ENCODE results near the gene CRYGC. TPM values are rescaled to one million over a fixed set of nuclear protein-coding genes. Genes with fewer than 3 reads are reported as not detected.
"Not testable (repeated sequence)": the region's sequence is repeated elsewhere in the genome, so short reads cannot be mapped to it uniquely, and the experiment has no call there.

The CRYGC gene
- total RNA-seq, 1 donor from 2014 or later, result not detected

- not testable (repeated sequence) for H3K4me3 ChIP-seq (ENCODE audit: low read length in 3 of 3)
These were observed 8.7 kb upstream of the CRYGC start for GRCh38 chr2:208138334-208138733.

DNA sequence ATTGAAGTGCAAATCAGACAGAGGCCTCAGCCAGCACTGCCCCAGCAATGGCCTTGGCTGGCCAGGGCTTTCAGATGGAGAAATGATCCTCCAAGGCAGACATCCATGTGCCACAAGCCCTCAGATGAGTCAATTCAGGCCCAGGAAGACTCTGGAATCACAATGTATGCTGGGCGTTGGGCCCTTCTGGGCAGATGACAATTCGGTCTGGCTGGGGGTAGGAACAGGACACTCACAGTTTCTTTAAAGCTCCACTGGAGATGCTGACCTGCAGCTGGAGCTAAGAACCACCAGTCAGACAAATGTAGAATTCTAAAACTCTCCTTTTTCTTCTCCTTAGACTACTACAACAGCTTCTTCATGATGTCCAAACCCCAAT, 7.1 kb upstream of the CRYGC start:
- Histone ChIP-seq H3K36me3 (ENCODE audit: control insufficient read depth in 3 of 3, insufficient read depth in 3 of 3, low read length in 3 of 3) (no peaks in the 10 kb centered on the region), H3K9ac (ENCODE audit: low read depth in 1 of 3, low read length in 3 of 3) (no peak overlapping the region), H3K4me1 (ENCODE audit: control insufficient read depth in 3 of 3, insufficient read depth in 3 of 3, low read length in 3 of 3) (no peaks in the 10 kb centered on the region), H3K4me3 (ENCODE audit: low read length in 3 of 3) (no peak overlapping the region), H3K27ac (ENCODE audit: low read depth, low read length) (no peak overlapping the region), H3K27me3 (ENCODE audit: control insufficient read depth in 3 of 3, insufficient read depth in 3 of 3, low read length in 3 of 3) (no peaks in the 10 kb centered on the region), H3K9me3 (ENCODE audit: control insufficient read depth in 3 of 3, low read length in 3 of 3) (no peaks in the 10 kb centered on the region)

More at GRCh38 chr2:208138334-208138733, 8.7 kb upstream of the CRYGC start:
- H3K36me3 ChIP-seq (ENCODE audit: control insufficient read depth in 3 of 3, insufficient read depth in 3 of 3, low read length in 3 of 3); H3K4me1 ChIP-seq (ENCODE audit: control insufficient read depth in 3 of 3, insufficient read depth in 3 of 3, low read length in 3 of 3); H3K9me3 ChIP-seq (ENCODE audit: control insufficient read depth in 3 of 3, low read length in 3 of 3); H3K27me3 ChIP-seq (ENCODE audit: control insufficient read depth in 3 of 3, insufficient read depth in 3 of 3, low read length in 3 of 3); H3K27ac ChIP-seq (ENCODE audit: low read depth, low read length); H3K9ac ChIP-seq (ENCODE audit: low read depth in 1 of 3, low read length in 3 of 3): not testable (repeated sequence)

DNA sequence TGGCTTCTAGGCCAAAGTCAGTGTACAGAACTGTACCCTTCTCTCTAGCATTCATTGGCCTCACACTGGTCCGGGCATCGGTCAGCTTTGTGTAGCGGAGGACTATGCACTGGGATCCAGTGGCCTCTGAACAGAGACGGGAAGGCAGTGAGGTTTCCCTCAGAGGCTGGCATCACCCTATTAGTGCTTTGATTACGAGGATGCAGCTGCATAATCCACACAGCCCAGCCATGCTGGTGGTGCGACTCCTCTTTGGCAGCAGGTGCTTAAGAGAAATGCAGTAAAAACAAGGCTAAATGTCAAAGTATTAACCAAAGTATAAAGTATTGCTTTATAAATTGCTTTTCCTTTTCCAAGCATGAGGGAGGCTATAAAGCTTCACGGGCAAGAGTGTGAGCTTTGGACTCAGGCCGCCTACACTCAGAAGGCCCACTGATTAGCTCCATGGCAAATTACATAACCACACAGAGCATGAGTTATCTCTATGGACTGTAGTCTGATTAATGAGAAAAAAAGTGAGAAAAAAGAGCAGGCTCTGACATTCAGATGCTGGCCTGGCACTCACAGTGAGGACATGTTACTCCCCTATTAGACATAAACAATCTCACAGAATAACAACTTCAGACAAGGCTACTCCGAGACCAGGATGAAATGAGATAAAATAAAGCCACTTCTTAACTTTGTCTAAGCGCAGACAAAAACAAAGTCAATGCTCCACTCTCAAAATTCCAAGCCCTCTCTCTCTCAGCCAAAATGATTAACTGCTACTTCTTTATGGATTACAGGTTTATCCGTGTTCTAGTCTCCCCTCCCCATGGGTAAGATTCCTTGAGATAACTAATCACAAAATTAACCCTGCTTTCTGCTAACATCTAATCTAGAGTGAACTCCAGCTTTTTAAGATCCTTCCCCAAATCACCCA, 6.4 kb upstream of the CRYGC start:
- no peaks in the 10 kb centered on the region for H3K36me3 ChIP-seq (ENCODE audit: control insufficient read depth in 3 of 3, insufficient read depth in 3 of 3, low read length in 3 of 3)
- no peaks in the 10 kb centered on the region for H3K4me1 ChIP-seq (ENCODE audit: control insufficient read depth in 3 of 3, insufficient read depth in 3 of 3, low read length in 3 of 3)
- no peak overlapping the region for H3K27ac ChIP-seq (ENCODE audit: low read depth, low read length)
- H3K27me3 ChIP-seq (ENCODE audit: control insufficient read depth in 3 of 3, insufficient read depth in 3 of 3, low read length in 3 of 3), result no peaks in the 10 kb centered on the region
- H3K4me3 ChIP-seq (ENCODE audit: low read length in 3 of 3), result no peak overlapping the region
- H3K9ac ChIP-seq (ENCODE audit: low read depth in 1 of 3, low read length in 3 of 3), result no peak overlapping the region
- no peaks in the 10 kb centered on the region for H3K9me3 ChIP-seq (ENCODE audit: control insufficient read depth in 3 of 3, low read length in 3 of 3)

GRCh38 chr2:208134928-208135586, 5.4 kb upstream of the CRYGC start:
- Histone ChIP-seq H3K9ac (ENCODE audit: low read depth in 1 of 3, low read length in 3 of 3) (no peak overlapping the region), H3K4me1 (ENCODE audit: control insufficient read depth in 3 of 3, insufficient read depth in 3 of 3, low read length in 3 of 3) (no peaks in the 10 kb centered on the region), H3K36me3 (ENCODE audit: control insufficient read depth in 3 of 3, insufficient read depth in 3 of 3, low read length in 3 of 3) (no peaks in the 10 kb centered on the region), H3K27me3 (ENCODE audit: control insufficient read depth in 3 of 3, insufficient read depth in 3 of 3, low read length in 3 of 3) (no peaks in the 10 kb centered on the region), H3K4me3 (ENCODE audit: low read length in 3 of 3) (no peak overlapping the region), H3K9me3 (ENCODE audit: control insufficient read depth in 3 of 3, low read length in 3 of 3) (no peaks in the 10 kb centered on the region), H3K27ac (ENCODE audit: low read depth, low read length) (no peak overlapping the region)

- Histone ChIP-seq H3K9ac (ENCODE audit: low read depth in 1 of 3, low read length in 3 of 3) (no peak overlapping the region), H3K27ac (ENCODE audit: low read depth, low read length) (no peak overlapping the region), H3K4me3 (ENCODE audit: low read length in 3 of 3) (no peak overlapping the region), H3K9me3 (ENCODE audit: control insufficient read depth in 3 of 3, low read length in 3 of 3) (no peaks in the 10 kb centered on the region), H3K27me3 (ENCODE audit: control insufficient read depth in 3 of 3, insufficient read depth in 3 of 3, low read length in 3 of 3) (no peaks in the 10 kb centered on the region), H3K36me3 (ENCODE audit: control insufficient read depth in 3 of 3, insufficient read depth in 3 of 3, low read length in 3 of 3) (no peaks in the 10 kb centered on the region), H3K4me1 (ENCODE audit: control insufficient read depth in 3 of 3, insufficient read depth in 3 of 3, low read length in 3 of 3) (no peaks in the 10 kb centered on the region)
These were observed 1.1 kb upstream of the CRYGC start for GRCh38 chr2:208130712-208131110.

DNA sequence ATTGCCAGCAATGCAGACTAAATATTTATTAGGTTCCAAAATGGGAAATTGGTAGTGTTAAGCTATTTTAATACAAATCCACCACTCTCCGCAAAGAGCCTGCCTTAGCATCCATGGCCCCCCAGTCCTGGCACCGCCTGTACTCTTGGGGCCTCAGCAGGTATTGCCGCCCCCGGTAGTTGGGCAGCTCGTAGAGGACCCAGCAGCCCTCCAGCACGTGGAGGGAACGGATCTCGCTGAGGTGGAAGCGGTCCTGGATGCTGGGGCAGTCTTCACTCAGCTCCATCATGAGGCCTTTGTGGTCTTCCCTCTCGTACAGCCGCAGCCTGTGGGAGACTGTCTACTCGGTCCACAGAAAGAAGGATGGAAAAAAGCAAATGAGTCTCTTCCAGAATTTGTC, 1.5 kb downstream of the CRYGC start:
- Histone ChIP-seq H3K36me3 (ENCODE audit: control insufficient read depth in 3 of 3, insufficient read depth in 3 of 3, low read length in 3 of 3) (no peaks in the 10 kb centered on the region), H3K4me1 (ENCODE audit: control insufficient read depth in 3 of 3, insufficient read depth in 3 of 3, low read length in 3 of 3) (no peaks in the 10 kb centered on the region), H3K9ac (ENCODE audit: low read depth in 1 of 3, low read length in 3 of 3) (no peak overlapping the region), H3K27me3 (ENCODE audit: control insufficient read depth in 3 of 3, insufficient read depth in 3 of 3, low read length in 3 of 3) (peaks cover 2 to 15% (median 12%) of the 10 kb centered on the region in 3 donors), H3K27ac (ENCODE audit: low read depth, low read length) (no peak overlapping the region), H3K9me3 (ENCODE audit: control insufficient read depth in 3 of 3, low read length in 3 of 3) (no peaks in the 10 kb centered on the region), H3K4me3 (ENCODE audit: low read length in 3 of 3) (no peak overlapping the region)

DNA sequence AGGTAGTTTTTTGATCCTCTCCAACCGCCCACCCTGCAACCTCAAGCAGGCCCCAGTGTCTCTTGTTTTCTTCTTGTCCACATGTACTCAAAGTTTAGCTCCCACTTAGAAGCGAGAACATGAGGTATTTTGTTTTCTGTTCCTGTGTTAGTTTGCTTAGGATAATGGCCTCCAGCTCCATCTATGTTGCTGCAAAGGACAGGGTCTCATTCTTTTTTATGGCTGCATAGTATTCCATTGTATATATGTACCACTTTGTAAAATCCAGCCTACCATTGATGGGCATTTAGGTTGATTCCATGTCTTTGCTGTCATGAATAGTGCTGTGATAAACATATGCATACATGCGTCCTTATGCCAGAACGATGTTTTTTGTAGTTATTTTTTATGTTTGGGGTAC, 2.5 kb downstream of the CRYGC start:
- no peaks in the 10 kb centered on the region for H3K36me3 ChIP-seq (ENCODE audit: control insufficient read depth in 3 of 3, insufficient read depth in 3 of 3, low read length in 3 of 3)
- H3K9ac ChIP-seq (ENCODE audit: low read depth in 1 of 3, low read length in 3 of 3), result no peak overlapping the region
- no peaks in the 10 kb centered on the region for H3K9me3 ChIP-seq (ENCODE audit: control insufficient read depth in 3 of 3, low read length in 3 of 3)
- peaks cover 2 to 15% (median 12%) of the 10 kb centered on the region in 3 donors for H3K27me3 ChIP-seq (ENCODE audit: control insufficient read depth in 3 of 3, insufficient read depth in 3 of 3, low read length in 3 of 3)
- no peak overlapping the region for H3K4me3 ChIP-seq (ENCODE audit: low read length in 3 of 3)
- no peak overlapping the region for H3K27ac ChIP-seq (ENCODE audit: low read depth, low read length)
- H3K4me1 ChIP-seq (ENCODE audit: control insufficient read depth in 3 of 3, insufficient read depth in 3 of 3, low read length in 3 of 3), result no peaks in the 10 kb centered on the region

DNA sequence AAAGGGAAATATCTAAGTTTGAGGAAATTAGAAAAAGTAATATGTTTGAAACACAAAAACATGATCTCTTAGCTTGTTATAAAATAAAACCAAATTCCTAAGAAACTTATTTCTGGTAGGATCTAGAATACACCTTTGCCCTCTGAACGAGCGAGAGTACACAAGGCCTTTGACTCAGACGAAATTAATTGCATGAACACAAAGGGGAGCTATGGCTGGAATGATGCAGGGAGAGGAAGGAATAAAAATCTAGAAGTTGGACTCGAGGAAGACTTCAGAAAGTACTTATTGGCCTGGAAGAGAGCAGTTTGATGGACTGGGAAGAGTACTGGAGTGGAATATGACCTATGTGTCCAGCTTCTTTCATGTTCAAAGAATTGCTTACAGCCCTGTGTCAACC, 4.4 kb downstream of the CRYGC start:
- H3K27ac ChIP-seq (ENCODE audit: low read depth, low read length), result no peak overlapping the region
- peaks cover 2 to 15% (median 12%) of the 10 kb centered on the region in 3 donors for H3K27me3 ChIP-seq (ENCODE audit: control insufficient read depth in 3 of 3, insufficient read depth in 3 of 3, low read length in 3 of 3)
- no peaks in the 10 kb centered on the region for H3K36me3 ChIP-seq (ENCODE audit: control insufficient read depth in 3 of 3, insufficient read depth in 3 of 3, low read length in 3 of 3)
- H3K4me1 ChIP-seq (ENCODE audit: control insufficient read depth in 3 of 3, insufficient read depth in 3 of 3, low read length in 3 of 3), result no peaks in the 10 kb centered on the region
- no peak overlapping the region for H3K9ac ChIP-seq (ENCODE audit: low read depth in 1 of 3, low read length in 3 of 3)
- no peak overlapping the region for H3K4me3 ChIP-seq (ENCODE audit: low read length in 3 of 3)
- no peaks in the 10 kb centered on the region for H3K9me3 ChIP-seq (ENCODE audit: control insufficient read depth in 3 of 3, low read length in 3 of 3)

- H3K4me3 ChIP-seq (ENCODE audit: low read length in 3 of 3), result not testable (repeated sequence)
- peaks cover 2 to 15% (median 12%) of the 10 kb centered on the region in 3 donors for H3K27me3 ChIP-seq (ENCODE audit: control insufficient read depth in 3 of 3, insufficient read depth in 3 of 3, low read length in 3 of 3)
These were observed 5.5 kb downstream of the CRYGC start, which contains the start of gene CRYGD for GRCh38 chr2:208124013-208124715. Gene CRYGD, minus strand, starts transcription at chr2:208124524. Its CDS starts 51 bp downstream, at chr2:208124473.

DNA sequence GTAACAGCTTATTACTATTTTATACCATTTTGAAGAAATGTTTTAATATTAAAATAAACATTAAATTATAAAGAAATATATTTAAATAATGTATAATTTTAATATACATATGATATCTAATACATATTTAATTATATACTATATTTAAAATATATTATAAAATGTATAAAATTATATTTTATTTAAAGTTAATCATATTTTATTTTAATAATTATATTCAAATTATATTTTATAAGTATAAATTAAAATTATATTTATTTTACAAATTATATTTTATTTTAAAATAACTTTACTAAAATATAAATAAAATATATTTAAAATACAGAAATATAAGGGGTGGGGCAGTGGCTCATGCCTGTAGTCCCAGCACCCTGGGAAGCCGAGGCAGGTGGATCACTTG, 7.4 kb downstream of the CRYGC start:
- Histone ChIP-seq H3K27ac (ENCODE audit: low read depth, low read length) (no peak overlapping the region), H3K4me3 (ENCODE audit: low read length in 3 of 3) (no peak overlapping the region), H3K27me3 (ENCODE audit: control insufficient read depth in 3 of 3, insufficient read depth in 3 of 3, low read length in 3 of 3) (peaks cover 2 to 15% (median 12%) of the 10 kb centered on the region in 3 donors), H3K36me3 (ENCODE audit: control insufficient read depth in 3 of 3, insufficient read depth in 3 of 3, low read length in 3 of 3) (no peaks in the 10 kb centered on the region), H3K9ac (ENCODE audit: low read depth in 1 of 3, low read length in 3 of 3) (no peak overlapping the region), H3K4me1 (ENCODE audit: control insufficient read depth in 3 of 3, insufficient read depth in 3 of 3, low read length in 3 of 3) (no peaks in the 10 kb centered on the region), H3K9me3 (ENCODE audit: control insufficient read depth in 3 of 3, low read length in 3 of 3) (no peaks in the 10 kb centered on the region)

More at GRCh38 chr2:208124013-208124715, 5.5 kb downstream of the CRYGC start, which contains the start of gene CRYGD:
- not testable (repeated sequence) for H3K9me3 ChIP-seq (ENCODE audit: control insufficient read depth in 3 of 3, low read length in 3 of 3); H3K27ac ChIP-seq (ENCODE audit: low read depth, low read length); H3K9ac ChIP-seq (ENCODE audit: low read depth in 1 of 3, low read length in 3 of 3); H3K4me1 ChIP-seq (ENCODE audit: control insufficient read depth in 3 of 3, insufficient read depth in 3 of 3, low read length in 3 of 3); H3K36me3 ChIP-seq (ENCODE audit: control insufficient read depth in 3 of 3, insufficient read depth in 3 of 3, low read length in 3 of 3)
